NCI-H2107 (cell line): ENCODE measurements around the gene KATNIP.

Experiments used
- DNase-seq: peaks from one replicate; lab custom pipeline; 2025; lab: John Stamatoyannopoulos, UW

KATNIP gene

DNA sequence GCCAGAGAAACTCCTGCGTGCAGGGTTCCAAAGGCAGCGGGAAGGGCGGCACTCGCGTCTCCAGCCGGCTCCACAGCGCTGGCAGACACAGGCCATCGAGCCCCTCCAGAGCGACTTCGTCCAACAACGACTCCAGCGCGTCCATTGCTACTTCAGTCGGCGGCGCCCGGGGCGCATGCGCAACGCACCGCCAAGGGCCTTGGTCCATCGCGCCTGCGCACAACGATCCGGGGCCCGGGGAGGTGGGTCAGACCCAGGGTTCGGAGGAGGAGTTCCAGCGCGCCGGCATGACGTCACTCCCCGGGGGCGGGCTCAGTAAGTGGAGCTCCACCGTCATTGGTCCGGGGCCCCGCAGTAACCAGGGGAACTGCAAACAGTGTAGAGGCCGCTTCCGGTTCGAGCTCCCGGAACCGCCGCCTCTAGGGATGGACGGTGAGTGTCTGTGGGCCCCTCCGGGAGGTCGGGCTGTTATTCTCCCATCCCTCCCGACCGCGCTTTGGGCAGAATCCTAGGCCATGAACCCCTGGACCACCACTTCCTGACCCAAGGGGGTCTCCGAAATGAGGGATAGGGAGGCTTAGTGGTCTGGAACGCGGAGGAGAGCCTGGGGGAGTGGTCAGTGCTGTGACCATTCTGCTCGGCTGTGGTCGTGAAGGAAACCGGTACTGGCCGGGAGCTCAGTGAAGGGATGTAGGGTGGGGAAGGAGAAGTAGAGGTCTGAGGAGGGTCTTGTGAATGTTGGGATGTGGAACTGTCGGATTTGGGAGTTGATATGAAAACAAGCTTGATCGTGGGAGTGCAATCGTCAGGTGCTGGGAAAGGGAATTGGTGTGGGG is at the start of gene KATNIP, which contains the start of gene GTF3C1:
Gene KATNIP (plus strand): TSS at position 399 of the 836 bp plus-strand sequence. CDS start 27 bp downstream, at position 426.
Gene GTF3C1 (minus strand): TSS at position 168 of the 836 bp plus-strand sequence. CDS start 23 bp downstream, at position 145.
- peak; percentile 93 for DNase-seq

DNA sequence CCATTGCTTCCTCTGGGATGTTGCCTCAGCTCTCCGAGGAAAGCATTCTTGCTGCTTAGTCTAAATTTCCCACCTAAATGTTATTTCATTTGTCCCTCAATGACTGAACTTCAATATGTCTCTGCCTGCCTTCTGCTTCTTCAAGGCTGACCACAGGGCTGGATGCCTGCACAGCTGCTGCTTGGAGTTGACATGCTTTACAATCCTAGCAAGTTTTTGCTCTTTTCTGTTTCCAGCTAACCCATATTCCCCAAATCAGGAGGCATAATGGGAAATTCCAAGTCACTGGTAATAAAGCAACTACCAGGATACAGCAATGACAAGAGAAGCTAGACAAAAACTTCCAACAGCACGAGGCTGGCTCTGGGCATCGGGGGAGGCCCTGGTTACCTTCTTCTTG is 49.1 kb upstream of the KATNIP start:
- DNase-seq = no peak

DNA sequence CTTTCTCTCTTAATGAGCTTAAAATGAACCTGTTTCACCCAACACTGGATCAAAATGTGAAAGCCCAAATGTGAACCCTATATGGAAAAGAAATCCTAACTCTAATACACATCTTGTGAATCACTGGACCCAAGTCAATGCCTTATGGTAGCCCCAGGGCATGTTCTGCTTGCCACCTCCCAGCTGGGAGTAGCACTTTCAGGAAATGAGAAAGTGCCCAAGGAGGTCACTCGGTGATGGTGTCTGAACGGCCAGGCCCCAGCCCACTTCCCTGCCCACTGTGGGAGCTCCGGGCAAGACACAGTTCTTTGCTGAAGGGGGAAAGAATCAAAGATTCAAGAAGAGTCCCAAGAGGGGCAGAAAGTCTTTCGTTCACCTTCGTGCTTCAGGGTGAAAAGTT is 46.3 kb upstream of the KATNIP start:
- no peak for DNase-seq

DNA sequence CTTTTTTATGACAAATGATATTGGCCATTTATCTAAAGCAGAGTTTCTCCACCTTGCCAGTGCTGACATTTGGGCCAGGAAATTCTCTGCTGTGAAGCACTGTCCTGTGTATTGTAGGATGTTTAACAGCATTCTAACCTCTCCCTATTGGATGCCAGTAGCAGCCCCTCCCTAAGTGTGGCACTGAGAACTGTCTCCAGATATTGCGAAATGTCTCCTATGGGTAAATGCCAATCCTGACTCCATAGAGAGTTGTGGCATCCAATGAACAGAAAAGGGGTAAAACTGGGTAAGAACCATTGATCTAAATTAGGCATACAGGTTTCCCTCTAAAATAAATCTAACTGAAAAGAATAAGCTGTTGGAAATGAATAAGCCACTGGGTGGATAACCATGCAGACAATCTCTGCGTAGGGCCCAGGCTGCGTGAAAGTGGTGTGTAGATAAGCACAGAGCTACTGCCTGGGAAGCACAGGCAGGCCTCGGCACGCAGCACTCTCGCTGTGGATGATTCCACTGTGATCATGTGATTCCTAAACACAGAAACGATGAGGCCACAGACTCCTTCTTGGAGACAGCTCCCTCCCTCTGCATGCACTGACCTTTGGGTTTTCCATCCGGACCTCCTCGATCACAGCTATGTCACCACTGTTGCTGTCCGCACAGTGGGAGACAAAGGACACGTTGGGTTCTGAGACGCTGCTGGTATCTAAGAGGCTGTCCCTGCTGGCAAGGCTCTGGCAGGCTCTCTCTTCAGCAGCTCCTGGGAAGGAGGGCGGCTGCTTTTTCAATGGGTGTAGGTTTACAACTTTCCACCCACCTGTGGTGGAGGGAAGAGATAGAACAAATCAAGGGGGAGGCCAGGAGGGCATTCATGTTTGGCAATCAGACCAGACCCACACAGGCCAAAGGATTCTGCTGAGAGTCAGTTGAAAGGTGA is 44.4 kb upstream of the KATNIP start:
- DNase-seq = no peak

DNA sequence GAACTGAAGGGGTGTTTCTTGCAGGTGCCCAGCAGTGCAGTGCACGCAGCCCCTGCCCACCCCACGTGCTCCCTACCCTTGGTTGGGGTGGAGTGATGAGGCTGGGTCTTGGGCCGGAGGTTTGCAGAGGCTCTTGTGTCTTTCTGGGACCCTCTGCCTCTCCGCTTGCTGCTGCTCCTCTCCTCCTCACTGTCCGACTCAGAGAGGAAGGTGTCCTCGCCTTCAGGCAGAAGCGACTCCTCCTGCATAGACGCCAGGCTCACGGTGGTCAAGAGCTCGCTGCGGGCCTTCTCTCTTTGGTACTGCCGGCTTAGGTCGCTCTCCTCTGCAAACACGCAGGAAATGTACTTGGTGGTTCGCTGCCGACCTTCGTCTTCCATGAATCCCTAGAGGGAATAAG is 43.2 kb upstream of the KATNIP start:
- no peak for DNase-seq

DNA sequence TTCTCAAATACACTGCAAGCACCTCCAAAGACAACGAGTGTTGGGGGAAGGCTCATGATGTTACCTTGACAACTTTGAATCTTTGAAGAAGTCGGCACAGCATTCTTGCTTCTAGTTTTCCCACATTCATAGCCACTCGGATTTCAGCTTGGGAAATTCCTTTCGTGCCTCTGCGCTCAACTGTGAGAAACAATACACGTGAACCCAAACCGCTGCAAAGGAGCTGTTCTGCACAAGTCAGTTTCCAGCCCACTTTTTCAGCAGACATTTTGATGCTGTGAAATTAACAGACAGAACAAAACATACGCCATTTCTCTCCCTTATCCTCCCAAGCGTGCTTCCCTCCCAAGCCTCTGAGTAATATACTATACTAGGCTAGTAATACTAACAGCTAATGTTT is 41.5 kb upstream of the KATNIP start:
- DNase-seq = no peak

DNA sequence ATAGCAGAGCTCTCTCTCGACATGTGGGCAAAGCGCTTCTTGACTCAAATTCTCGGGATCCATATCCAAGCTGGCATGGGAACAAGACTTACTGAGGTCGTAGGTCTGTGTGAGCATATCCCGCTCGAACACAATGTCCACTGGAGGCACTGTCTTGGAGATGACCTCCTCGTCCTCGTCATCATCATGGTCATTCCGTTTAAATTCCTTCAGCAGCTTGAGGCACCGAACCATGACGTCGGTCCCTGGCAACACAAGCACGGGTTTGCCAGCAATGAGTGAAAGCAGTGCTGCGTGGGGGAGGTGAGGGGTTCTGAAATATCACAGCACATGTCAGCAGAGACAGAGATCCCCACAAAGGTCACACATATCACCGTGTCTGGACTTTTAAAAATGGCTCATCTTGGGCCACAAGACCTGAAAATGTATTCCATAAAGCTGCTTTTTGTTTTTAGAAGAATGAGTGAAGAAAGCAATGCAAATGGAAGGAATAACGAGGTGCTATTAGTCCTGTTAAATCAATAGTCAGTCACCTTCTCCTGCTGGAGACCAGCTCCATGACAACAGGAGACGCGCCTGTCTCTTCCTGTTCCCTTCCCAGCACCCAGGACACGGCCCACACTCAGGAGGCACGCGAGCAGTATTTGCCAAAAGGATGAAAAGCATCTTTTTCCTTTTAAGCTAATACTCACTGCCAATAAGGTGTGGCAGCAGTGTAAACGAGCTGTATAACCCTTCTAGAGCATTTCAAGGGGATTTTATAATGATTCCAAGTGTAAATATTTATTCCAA is 38.1 kb upstream of the KATNIP start:
- no peak for DNase-seq

DNA sequence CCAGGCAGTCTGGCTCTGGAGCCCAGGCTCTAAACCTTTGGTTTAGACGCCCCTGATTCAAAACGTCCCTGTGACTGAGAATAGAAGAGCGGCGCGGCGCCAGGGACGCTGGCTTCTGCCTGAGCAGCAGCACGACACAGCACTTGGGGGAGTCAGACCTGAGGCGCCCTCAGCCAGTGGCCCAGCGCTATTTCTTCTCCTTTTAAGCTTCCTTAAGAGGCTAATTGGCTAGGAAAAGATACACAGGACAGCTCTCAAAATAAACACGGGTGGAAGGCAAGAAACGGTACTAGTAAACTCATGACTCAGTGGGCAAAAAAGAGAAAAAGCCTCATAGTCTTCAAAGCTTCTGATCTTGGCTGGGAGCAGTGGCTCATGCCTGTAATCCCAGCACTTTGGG is 35.1 kb upstream of the KATNIP start:
- no peak for DNase-seq

DNA sequence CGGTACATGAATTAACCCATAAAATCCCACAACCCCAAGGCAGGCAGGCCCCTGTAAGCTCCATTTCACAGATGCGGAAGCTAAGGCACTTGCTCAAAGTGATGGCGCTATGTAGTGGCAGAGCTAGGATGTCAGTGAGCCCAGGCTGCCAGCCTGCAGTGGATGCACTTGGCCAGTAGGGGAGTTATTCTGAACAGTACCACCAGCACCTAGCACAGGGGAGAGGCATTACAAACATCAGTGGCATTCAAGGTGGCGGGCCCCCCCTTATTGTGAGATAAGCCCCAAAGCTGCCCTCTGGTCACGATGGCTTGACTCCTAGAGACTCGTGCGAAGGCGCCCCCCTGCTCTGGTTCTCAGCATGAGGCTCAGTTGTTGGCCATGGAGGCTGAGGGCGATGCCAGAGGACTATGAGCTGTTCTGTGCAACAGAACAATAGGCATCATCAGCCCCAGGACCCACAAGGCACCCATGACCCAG is 34.0 kb upstream of the KATNIP start:
- no peak for DNase-seq

DNA sequence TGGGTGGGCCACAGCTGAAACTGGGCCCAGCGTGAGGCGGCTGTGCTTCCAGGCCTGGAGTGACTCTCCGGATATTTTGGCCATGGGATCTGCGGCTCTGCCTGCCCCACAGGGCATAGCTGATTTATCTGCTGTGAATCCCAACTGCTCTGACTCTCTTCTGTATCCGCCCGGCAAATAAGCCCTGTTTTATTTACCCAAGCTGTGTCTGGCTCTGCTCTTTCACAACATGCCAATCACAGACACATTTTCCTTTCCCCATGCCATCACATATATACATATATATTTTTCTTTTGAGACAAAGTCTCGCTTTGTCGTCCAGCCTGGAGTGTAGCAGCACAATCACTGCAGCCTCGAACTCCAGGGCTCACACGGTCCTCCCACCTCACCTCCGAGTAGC is 33.6 kb upstream of the KATNIP start:
- DNase-seq = no peak

DNA sequence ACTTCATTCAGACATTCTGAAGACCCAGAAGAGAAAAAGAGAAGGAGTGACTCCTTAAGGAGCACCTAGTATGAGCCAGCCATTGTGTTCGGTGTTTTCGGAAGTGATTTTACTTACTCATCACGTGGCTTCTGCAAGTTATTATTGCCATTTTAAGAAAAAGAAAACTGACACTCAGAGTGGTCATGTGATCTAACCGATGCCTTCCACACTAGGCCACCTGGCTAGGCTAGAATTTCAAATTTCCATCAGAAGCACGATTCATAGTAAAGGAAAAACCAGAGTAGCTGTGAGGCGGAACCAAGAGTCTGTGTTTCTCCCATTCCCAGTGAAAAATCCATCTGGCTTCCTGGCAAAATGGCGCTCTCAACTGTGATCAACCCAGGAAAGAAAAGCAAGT is 32.3 kb upstream of the KATNIP start:
- peak; percentile 66 for DNase-seq

DNA sequence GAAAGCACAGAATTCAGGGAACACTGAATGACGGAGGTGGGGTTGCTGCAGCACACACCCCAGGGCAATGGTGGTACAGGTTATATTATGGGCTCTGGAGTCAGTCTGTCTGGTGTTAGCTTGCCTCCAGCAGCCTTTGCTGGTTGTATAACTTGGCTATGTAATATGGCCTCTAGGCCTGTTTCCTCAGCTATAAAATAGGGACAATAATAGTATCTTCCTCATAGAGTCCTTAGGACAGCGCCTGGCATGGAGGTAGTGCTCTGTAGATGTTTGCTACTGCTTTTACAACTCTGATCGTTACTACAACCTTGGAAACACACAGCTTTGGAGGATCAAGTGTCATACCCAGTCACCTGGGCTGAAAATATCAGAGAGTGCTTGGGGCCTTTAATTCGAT is 31.7 kb upstream of the KATNIP start:
- no peak for DNase-seq

DNA sequence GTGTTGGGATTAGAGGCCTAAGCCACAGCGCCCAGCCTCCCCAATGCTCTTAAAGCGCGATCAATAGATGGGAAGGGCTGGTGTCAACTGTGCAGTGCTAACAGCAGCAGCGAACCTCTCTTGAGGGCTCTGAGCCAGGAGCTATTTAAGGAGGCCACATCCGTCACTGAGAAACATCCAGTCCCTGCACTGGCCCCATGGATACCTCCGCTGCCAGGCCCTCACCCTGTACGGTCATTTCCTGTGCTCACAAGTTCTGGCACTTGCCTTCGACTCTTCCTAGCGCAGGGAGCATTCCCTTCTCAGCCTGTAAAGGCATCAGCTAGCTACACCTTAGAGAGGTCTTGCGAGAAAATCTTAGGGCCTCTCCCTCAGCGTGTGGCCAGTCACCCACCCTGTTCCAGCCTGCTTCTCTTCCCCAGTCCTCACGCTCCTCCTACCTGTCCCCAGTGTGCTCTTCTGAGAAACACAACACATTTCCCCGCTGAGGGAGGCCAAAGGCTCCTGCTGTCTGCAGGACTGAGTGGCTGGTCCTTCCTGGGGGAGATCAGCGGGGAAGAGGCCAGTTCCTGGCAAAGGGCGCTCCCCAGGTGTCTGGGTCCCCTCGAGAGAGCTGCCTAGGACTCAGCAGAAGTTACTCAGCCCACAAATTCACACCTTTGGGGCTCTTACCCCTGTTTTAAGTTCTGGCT is 28.8 kb upstream of the KATNIP start:
- no peak for DNase-seq

DNA sequence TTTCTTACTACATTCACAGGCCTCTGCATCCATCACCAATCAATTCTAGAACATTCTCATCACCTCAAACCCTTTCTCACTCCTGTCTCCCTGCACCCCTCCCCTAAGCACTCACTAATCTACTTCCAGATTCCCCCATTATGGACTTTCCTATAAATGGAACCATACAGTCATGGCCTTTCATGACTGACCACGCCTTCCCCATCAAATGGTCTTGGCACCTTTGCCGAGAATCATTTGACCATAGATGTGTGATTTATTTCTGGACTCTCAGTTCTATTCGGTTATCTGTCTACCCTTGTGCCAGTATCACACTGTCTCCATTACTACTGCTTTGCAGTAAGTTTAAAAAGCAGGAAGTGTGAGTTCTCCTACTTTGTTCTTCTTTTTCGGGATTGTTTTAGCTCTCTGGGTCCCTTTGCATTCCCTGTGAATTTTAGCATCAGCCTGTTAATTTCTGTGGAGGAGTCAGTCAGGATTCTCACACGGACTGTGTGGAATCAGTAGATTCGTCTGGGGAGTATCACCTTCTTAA is 27.7 kb upstream of the KATNIP start:
- no peak for DNase-seq

DNA sequence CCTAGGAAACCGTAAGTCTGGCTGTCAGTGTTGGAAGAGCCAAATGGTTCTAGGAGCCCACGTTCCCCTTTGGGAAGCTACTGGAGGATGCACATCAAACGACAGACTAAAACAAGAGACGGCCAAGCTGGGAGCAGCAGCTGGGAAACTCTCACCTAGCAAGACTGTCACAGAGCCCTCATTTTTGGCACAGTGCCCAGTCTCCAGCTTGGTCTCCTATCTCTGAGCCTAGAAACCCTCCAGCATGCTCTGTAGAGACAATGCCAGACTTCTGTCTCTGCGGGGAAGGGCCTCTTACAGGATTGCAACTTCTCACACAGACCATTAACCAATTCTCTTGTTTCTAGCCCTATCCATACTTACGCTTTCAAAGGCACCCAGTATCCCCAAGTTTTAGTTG is 23.8 kb upstream of the KATNIP start:
- peak; percentile 41 for DNase-seq

DNA sequence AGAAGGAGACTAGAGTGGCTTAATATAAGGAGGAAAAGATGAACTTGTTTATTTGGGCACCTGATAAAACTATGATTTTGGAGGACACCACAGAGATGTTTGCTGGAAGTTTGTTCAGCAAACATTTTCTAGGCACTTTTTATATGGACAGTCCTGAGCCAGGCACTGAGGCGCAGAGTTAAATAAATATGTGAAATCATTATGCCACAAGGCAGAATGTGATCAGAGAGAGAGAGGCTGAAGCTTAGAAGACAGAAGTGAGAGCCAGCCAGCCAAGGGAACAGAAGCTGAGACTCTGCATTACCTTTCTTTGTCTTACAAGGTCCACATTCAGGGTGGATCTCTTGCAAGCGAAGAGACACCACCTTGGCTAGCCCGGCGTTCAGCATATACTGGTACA is 21.6 kb upstream of the KATNIP start:
- no peak for DNase-seq

DNA sequence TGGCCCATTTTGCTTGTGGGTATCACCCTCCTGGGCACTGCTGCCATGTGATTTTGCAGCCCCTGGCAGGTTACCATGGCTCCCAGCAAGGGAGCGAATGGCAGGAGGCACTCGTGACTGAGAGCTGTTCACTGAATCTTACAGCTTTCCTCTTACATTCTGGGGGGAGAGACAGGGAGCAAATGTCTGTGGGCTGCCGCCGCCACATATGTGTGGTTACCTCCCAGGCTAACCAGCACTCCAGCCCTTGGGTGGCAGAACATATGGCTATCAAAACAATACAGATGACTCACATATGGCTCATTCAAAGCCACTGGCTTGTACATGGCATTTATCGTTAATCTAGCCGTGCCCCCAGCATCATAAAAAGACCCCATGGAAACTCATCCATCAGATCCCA is 20.0 kb upstream of the KATNIP start:
- DNase-seq = no peak

DNA sequence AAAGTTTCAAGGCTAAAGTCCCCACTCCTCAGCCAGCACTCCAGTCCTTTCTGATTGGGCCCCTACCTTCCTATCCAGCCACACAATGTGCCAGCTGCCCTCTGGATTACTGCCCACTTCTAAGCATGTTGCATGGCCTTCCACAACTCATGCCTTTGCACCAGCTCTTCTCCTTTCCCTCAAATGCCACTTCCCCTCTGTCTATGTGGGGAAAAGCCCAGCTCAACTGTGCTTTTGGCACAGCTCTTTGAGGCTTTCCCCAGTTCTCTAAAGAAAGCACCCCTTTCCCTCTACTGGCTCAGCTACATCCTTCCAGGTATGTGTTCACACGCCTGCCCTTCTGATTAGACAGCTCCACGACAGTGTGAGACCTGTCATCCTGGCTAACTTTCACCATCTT is 18.8 kb upstream of the KATNIP start:
- no peak for DNase-seq

DNA sequence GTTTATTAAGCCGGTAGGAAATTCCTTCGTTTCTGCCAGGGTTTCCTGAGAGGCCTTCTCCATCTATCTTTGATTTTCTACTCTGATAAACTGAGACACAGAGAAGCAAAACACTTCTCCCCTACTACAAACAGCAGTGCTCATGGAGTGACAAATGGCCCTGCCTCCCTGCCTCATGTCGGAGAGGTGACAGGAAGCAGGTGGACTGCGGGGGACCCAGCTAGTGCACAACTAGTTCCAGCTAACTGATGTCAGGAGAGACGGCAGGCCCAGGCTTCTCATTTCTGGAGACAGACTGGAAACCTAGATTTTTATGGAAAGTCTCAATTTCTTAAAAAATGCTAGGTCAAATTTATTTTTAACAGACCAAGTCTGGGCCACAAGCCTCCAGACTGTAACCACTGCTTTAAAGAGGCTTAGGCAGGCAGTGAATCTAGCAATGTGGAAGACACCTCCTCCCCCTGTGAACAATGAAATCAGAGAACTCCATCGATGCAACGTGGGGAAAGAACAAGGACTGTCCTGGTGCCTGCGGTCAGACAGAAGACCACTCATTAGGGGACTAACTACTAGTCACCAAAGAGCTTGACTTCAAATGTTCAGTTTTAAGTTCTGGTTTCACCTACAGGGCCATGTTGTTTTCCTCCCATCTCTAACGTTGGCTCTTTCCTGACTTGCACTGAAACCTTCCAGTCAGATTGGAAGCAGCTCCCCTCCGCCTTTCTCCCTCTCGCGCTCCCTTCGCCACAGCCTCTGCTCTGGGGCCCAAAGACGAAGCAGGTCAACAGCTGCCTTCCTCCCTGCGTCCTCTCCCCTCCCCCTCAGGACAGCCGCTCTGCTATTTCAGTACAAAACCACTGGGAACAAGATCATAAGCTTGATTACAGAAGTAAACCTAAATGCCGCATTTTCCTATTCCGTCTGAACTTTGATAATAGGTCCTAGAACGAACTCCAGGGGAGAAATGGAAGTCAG is 17.8 kb upstream of the KATNIP start:
- DNase-seq = no peak

DNA sequence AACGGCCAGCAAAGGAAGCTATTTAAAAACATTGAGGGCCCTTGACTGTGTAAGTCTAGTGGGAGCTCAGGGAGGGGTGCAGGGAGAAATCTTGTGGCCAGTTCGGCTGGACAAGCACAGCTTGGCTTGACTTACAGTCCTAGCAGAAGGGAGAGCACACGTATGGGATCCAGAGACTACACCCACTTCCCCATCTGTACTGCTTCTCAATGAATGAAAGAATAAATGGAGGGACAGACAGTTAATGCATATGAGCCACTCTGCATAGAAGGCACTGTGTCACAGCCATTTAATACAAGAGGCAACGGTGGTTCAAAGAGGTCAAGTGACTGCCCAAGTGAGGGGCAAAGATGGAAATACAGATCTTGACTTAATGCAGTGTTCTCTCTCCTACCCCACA is 15.7 kb upstream of the KATNIP start:
- no peak for DNase-seq
